Measurements from ENCODE around the gene SLC29A1.

Gene SLC29A1

DNA sequence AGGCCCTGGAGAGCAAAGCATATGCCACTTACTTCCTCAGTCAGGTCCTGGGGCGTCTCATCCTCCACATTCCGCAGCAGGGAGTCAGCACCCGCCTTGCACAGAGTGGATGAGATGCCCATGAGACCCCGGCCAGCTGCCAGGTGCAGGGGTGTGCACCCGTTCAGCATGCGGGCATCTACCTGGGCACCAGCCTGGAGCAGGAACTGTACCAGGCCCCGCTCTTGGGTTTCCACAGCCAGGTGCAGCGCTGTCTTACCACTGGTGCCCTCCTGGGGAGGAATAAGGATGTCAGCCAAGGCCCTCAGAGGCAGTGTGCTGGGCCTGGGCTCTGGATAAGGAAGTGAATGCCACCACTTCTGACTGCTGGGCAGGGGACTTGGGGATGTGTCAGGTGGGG is 36.6 kb downstream of the SLC29A1 start:
- WGBS, 2 donors (ENCODE audit: extremely low coverage in 2 of 2, insufficient read length in 2 of 2, insufficient replicate concordance in 1 of 2): no CpG with 5 or more reads among the region's 8 CpGs
- Histone ChIP-seq H4K91ac (ENCODE audit: low read depth, low read length, poor library complexity) (no peak overlapping the region), H2BK5ac (ENCODE audit: low read length) (no peak overlapping the region), H4K8ac (ENCODE audit: low read depth, low read length) (no peak overlapping the region), H2BK12ac (ENCODE audit: low read length) (no peak overlapping the region), H2BK120ac (ENCODE audit: low read depth, low read length) (no peak overlapping the region), H3K4ac (ENCODE audit: low read length) (no peak overlapping the region), H3K79me1 (ENCODE audit: low read depth, low read length) (peaks cover 2% of the 10 kb centered on the region), H3K4me2 (ENCODE audit: insufficient read depth, low read length, poor library complexity, severe bottlenecking) (no peak overlapping the region), H3K18ac (ENCODE audit: low read length) (no peak overlapping the region), H3K4me1 (ENCODE audit: control insufficient read depth in 2 of 2, insufficient read depth in 1 of 2, low read depth in 1 of 2, low read length in 2 of 2) (peaks cover 30% of the 10 kb centered on the region in 2 donors), H3K9me3 (replicated peaks in 1 of 2; ENCODE audit: control insufficient read depth in 2 of 2, insufficient read depth in 1 of 2, low read depth in 1 of 2, low read length in 2 of 2) (no peaks in the 10 kb centered on the region), H3K14ac (ENCODE audit: low read length) (no peak overlapping the region), H3K9ac (ENCODE audit: low read depth, low read length, poor library complexity) (no peak overlapping the region), H3K23ac (ENCODE audit: low read depth, low read length, poor library complexity) (peak overlapping the region; percentile 14), H2BK15ac (ENCODE audit: low read length) (no peak overlapping the region), H3K36me3 (replicated peaks in 1 of 2; ENCODE audit: control insufficient read depth in 2 of 2, insufficient read depth in 2 of 2, low read length in 2 of 2) (peaks cover 21 to 61% of the 10 kb centered on the region in 2 donors), H3K4me3 (ENCODE audit: low read length in 2 of 2) (no peak overlapping the region), H3K27ac (replicated peaks; ENCODE audit: low read length) (no peak overlapping the region), H3K27me3 (ENCODE audit: control insufficient read depth in 3 of 3, insufficient read depth in 3 of 3, low read depth in 1 of 3, low read length in 3 of 3) (no peaks in the 10 kb centered on the region), H2AFZ (ENCODE audit: low read length) (no peak overlapping the region), H2AK5ac (ENCODE audit: low read depth, low read length) (no peak overlapping the region)
- DNase-seq (ENCODE audit: low spot score): no peak

DNA sequence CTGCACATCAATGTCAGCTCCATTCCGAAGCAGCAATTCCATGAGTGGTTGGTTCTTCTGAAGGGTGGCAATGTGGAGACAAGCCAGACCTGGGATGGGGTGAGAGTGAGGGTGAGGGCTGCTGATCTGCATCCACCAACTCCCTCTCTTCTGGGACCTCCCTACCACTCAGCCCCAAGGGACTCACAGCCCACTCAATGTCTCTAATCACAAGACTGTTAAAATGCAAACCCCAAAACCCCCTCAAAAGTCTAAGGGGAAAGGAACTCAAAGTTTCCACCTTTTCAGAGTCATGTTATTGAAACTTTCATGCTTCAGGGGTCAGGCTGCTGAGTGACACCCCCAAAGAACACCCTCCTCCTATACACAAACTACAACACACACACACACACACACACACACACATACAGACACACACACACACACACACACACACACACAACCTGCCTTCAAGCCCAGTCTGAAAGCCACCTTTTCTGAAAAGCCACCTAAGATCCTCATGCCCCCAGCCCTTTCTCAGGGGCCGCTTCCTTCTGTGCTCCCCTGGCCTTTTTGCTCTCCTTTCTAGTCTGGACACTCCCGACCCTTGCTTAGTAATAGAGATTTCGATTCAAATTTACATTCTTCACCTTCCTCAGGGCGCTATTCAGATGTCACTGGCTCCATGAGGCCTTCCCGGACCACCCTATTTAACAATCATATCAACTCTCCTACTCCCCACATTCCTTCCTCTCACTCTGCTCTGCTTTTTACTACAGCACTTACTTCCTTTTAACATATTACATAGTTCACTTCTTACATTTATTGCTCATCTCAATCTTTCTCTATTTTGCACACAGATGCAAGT is 37.3 kb downstream of the SLC29A1 start:
- no peak for DNase-seq (ENCODE audit: low spot score)
- Histone ChIP-seq H3K4me1 (ENCODE audit: control insufficient read depth in 2 of 2, insufficient read depth in 1 of 2, low read depth in 1 of 2, low read length in 2 of 2) (peaks cover 29% of the 10 kb centered on the region in 2 donors), H3K36me3 (replicated peaks in 1 of 2; ENCODE audit: control insufficient read depth in 2 of 2, insufficient read depth in 2 of 2, low read length in 2 of 2) (peaks cover 16 to 54% of the 10 kb centered on the region in 2 donors), H2BK120ac (ENCODE audit: low read depth, low read length) (no peak overlapping the region), H3K9ac (ENCODE audit: low read depth, low read length, poor library complexity) (no peak overlapping the region), H2BK5ac (ENCODE audit: low read length) (no peak overlapping the region), H3K79me1 (ENCODE audit: low read depth, low read length) (peaks cover 2% of the 10 kb centered on the region), H2AK5ac (ENCODE audit: low read depth, low read length) (no peak overlapping the region), H3K14ac (ENCODE audit: low read length) (no peak overlapping the region), H3K27me3 (ENCODE audit: control insufficient read depth in 3 of 3, insufficient read depth in 3 of 3, low read depth in 1 of 3, low read length in 3 of 3) (no peaks in the 10 kb centered on the region), H2BK15ac (ENCODE audit: low read length) (no peak overlapping the region), H3K23ac (ENCODE audit: low read depth, low read length, poor library complexity) (no peak overlapping the region), H4K91ac (ENCODE audit: low read depth, low read length, poor library complexity) (no peak overlapping the region), H2BK12ac (ENCODE audit: low read length) (no peak overlapping the region), H3K27ac (replicated peaks; ENCODE audit: low read length) (no peak overlapping the region), H3K4me3 (ENCODE audit: low read length in 2 of 2) (no peak overlapping the region), H3K4me2 (ENCODE audit: insufficient read depth, low read length, poor library complexity, severe bottlenecking) (no peak overlapping the region), H3K18ac (ENCODE audit: low read length) (no peak overlapping the region), H4K8ac (ENCODE audit: low read depth, low read length) (no peak overlapping the region), H3K4ac (ENCODE audit: low read length) (no peak overlapping the region), H3K9me3 (replicated peaks in 1 of 2; ENCODE audit: control insufficient read depth in 2 of 2, insufficient read depth in 1 of 2, low read depth in 1 of 2, low read length in 2 of 2) (no peaks in the 10 kb centered on the region), H2AFZ (ENCODE audit: low read length) (no peak overlapping the region)
- WGBS, 2 donors (ENCODE audit: extremely low coverage in 2 of 2, insufficient read length in 2 of 2, insufficient replicate concordance in 1 of 2): no CpG with 5 or more reads among the region's 6 CpGs

DNA sequence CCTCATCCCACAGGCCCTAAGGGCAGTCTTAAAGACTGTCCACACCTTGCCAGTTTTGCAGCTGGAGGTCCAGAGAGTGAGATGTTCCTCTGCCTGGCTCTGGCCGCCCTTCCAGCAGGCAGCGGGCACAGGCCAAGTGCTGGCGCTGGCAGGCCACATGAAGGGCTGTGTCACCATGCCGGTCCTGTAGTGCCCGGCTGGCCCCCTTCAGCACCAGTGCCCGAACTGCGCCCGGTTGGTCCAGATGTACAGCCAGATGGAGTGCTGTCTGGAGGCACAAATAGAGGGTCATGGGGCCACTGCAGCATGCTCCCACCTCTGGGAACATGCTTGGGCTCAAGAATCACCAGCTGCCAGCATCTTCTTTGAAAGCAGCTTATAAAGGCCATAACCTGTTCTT is 38.2 kb downstream of the SLC29A1 start:
- no peak overlapping the region for H4K8ac ChIP-seq (ENCODE audit: low read depth, low read length)
- no peak for DNase-seq (ENCODE audit: low spot score)
- no peak overlapping the region for H3K4ac ChIP-seq (ENCODE audit: low read length)
- H3K4me3 ChIP-seq (ENCODE audit: low read length in 2 of 2): no peak overlapping the region
- no peak overlapping the region for H2BK5ac ChIP-seq (ENCODE audit: low read length)
- no peak overlapping the region for H3K14ac ChIP-seq (ENCODE audit: low read length)
- H3K27ac ChIP-seq (replicated peaks; ENCODE audit: low read length): no peak overlapping the region
- peaks cover 14 to 49% of the 10 kb centered on the region in 2 donors for H3K36me3 ChIP-seq (replicated peaks in 1 of 2; ENCODE audit: control insufficient read depth in 2 of 2, insufficient read depth in 2 of 2, low read length in 2 of 2)
- WGBS, 2 donors (ENCODE audit: extremely low coverage in 2 of 2, insufficient read length in 2 of 2, insufficient replicate concordance in 1 of 2): no CpG with 5 or more reads among the region's 8 CpGs
- H3K9me3 ChIP-seq (replicated peaks in 1 of 2; ENCODE audit: control insufficient read depth in 2 of 2, insufficient read depth in 1 of 2, low read depth in 1 of 2, low read length in 2 of 2): no peaks in the 10 kb centered on the region
- H3K79me1 ChIP-seq (ENCODE audit: low read depth, low read length): peaks cover 2% of the 10 kb centered on the region
- H4K91ac ChIP-seq (ENCODE audit: low read depth, low read length, poor library complexity): no peak overlapping the region
- H3K9ac ChIP-seq (ENCODE audit: low read depth, low read length, poor library complexity): no peak overlapping the region
- no peak overlapping the region for H2AFZ ChIP-seq (ENCODE audit: low read length)
- H3K27me3 ChIP-seq (ENCODE audit: control insufficient read depth in 3 of 3, insufficient read depth in 3 of 3, low read depth in 1 of 3, low read length in 3 of 3): no peaks in the 10 kb centered on the region
- H2BK12ac ChIP-seq (ENCODE audit: low read length): no peak overlapping the region
- no peak overlapping the region for H2BK120ac ChIP-seq (ENCODE audit: low read depth, low read length)
- H3K23ac ChIP-seq (ENCODE audit: low read depth, low read length, poor library complexity): peak overlapping the region; percentile 37
- no peak overlapping the region for H2AK5ac ChIP-seq (ENCODE audit: low read depth, low read length)
- H3K4me2 ChIP-seq (ENCODE audit: insufficient read depth, low read length, poor library complexity, severe bottlenecking): no peak overlapping the region
- H3K18ac ChIP-seq (ENCODE audit: low read length): no peak overlapping the region
- H3K4me1 ChIP-seq (ENCODE audit: control insufficient read depth in 2 of 2, insufficient read depth in 1 of 2, low read depth in 1 of 2, low read length in 2 of 2): peaks cover 20 to 23% of the 10 kb centered on the region in 2 donors
- H2BK15ac ChIP-seq (ENCODE audit: low read length): no peak overlapping the region

DNA sequence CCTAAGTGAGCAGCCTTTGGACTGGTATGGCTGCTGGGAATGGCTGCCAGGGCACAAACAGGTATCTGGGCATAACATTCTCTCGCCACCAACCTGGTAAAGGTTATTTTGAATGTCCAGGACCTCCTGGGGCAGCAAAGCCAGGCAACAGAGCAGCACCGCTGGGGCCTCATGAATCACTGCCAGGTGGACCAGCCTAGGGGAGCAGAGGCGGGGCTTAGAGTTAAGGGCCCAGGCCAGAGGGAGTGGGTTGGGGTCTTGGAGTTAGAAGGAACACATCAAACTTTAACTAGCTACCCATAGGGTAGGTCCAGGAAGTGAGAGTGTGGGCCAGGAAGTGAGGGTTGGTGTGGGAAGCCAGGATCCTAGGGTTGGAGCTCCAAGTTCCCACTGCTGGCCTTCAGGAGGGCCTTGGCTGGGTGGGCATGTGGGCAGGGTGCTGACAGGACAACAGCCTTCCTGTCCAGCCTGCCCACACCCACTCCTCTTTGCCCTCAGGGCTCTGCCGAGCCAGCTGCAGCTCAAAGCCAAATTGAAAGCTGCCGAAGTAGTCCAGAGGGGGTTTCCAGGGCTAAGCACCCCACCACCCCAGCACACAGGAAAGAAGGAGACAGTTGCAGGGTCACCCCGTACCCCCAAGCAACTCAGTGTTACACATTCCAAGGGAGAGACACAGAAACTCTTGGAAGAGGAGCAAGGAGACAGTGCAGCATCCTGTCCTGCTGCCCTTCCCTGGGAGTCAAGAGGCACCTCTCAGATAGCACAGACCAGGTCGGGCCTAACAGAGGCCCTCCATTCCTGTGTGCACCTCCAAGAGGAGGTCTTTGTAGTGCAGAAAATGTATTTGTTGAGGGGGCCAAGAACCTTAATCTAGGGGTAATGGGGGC is 39.3 kb downstream of the SLC29A1 start:
- Histone ChIP-seq H2BK15ac (ENCODE audit: low read length) (peak overlapping the region; percentile 17), H3K27me3 (ENCODE audit: control insufficient read depth in 3 of 3, insufficient read depth in 3 of 3, low read depth in 1 of 3, low read length in 3 of 3) (no peaks in the 10 kb centered on the region), H3K23ac (ENCODE audit: low read depth, low read length, poor library complexity) (no peak overlapping the region), H3K27ac (replicated peaks; ENCODE audit: low read length) (no peak overlapping the region), H2BK5ac (ENCODE audit: low read length) (no peak overlapping the region), H3K4me3 (ENCODE audit: low read length in 2 of 2) (peak overlapping the region in 1 of 2 donors; percentile 83), H3K4me1 (ENCODE audit: control insufficient read depth in 2 of 2, insufficient read depth in 1 of 2, low read depth in 1 of 2, low read length in 2 of 2) (peaks cover 17 to 29% of the 10 kb centered on the region in 2 donors), H3K18ac (ENCODE audit: low read length) (peak overlapping the region; percentile 55), H4K91ac (ENCODE audit: low read depth, low read length, poor library complexity) (no peak overlapping the region), H2AK5ac (ENCODE audit: low read depth, low read length) (peak overlapping the region; percentile 6), H2AFZ (ENCODE audit: low read length) (no peak overlapping the region), H3K4me2 (ENCODE audit: insufficient read depth, low read length, poor library complexity, severe bottlenecking) (no peak overlapping the region), H3K36me3 (replicated peaks in 1 of 2; ENCODE audit: control insufficient read depth in 2 of 2, insufficient read depth in 2 of 2, low read length in 2 of 2) (peaks cover 14 to 49% of the 10 kb centered on the region in 2 donors), H2BK12ac (ENCODE audit: low read length) (no peak overlapping the region), H3K9ac (ENCODE audit: low read depth, low read length, poor library complexity) (no peak overlapping the region), H3K79me1 (ENCODE audit: low read depth, low read length) (peaks cover 2% of the 10 kb centered on the region), H3K4ac (ENCODE audit: low read length) (no peak overlapping the region), H3K9me3 (replicated peaks in 1 of 2; ENCODE audit: control insufficient read depth in 2 of 2, insufficient read depth in 1 of 2, low read depth in 1 of 2, low read length in 2 of 2) (no peaks in the 10 kb centered on the region), H3K14ac (ENCODE audit: low read length) (no peak overlapping the region), H2BK120ac (ENCODE audit: low read depth, low read length) (no peak overlapping the region), H4K8ac (ENCODE audit: low read depth, low read length) (no peak overlapping the region)
- DNase-seq (ENCODE audit: low spot score): no peak
- WGBS, 2 donors (ENCODE audit: extremely low coverage in 2 of 2, insufficient read length in 2 of 2, insufficient replicate concordance in 1 of 2): no CpG with 5 or more reads among the region's 7 CpGs

Measured in neuronal stem cell (in vitro differentiated cells).